Middle frontal gyrus (tissue), 1 donor: ENCODE measurements around the gene FAT1.

Source experiments
- DNase-seq: peaks from one replicate; pipeline ENCODE4 v3.0.0-alpha.2; 2015; ENCODE audit warnings: low spot score; ENCODE audit errors: extremely low spot score

The FAT1 gene

GRCh38 chr4:186619088-186619487 lies 104.6 kb downstream of the FAT1 start:
- DNase-seq = no peak

GRCh38 chr4:186617921-186618320 lies 105.7 kb downstream of the FAT1 start:
- DNase-seq = no peak

- no peak for DNase-seq
Measured at GRCh38 chr4:186607490-186607889, 116.2 kb downstream of the FAT1 start.

GRCh38 chr4:186606591-186606992 lies 117.1 kb downstream of the FAT1 start:
- DNase-seq = no peak

- DNase-seq = no peak
Measured at GRCh38 chr4:186605261-186605865, 118.3 kb downstream of the FAT1 start.

- no peak for DNase-seq
Measured at GRCh38 chr4:186604124-186604807, 119.4 kb downstream of the FAT1 start.

- no peak for DNase-seq
Measured at GRCh38 chr4:186602978-186603377, 120.7 kb downstream of the FAT1 start.

GRCh38 chr4:186599483-186599882 lies 124.2 kb downstream of the FAT1 start:
- no peak for DNase-seq

GRCh38 chr4:186598686-186599085 lies 125.0 kb downstream of the FAT1 start:
- DNase-seq = no peak

GRCh38 chr4:186596850-186597390 lies 126.7 kb downstream of the FAT1 start:
- DNase-seq = no peak

GRCh38 chr4:186596346-186596745 lies 127.3 kb downstream of the FAT1 start:
- no peak for DNase-seq

- no peak for DNase-seq
Measured at GRCh38 chr4:186593587-186593973, 130.1 kb downstream of the FAT1 start.

GRCh38 chr4:186592966-186593586 lies 130.6 kb downstream of the FAT1 start:
- no peak for DNase-seq

GRCh38 chr4:186592445-186592844 lies 131.2 kb downstream of the FAT1 start:
- DNase-seq = no peak

- no peak for DNase-seq
Measured at GRCh38 chr4:186591651-186592050, 132.0 kb downstream of the FAT1 start.

- DNase-seq = no peak
Measured at GRCh38 chr4:186588503-186588902, 135.2 kb downstream of the FAT1 start.

- no peak for DNase-seq
Measured at GRCh38 chr4:186587416-186588018, 136.1 kb downstream of the FAT1 start.

- DNase-seq = no peak
Measured at GRCh38 chr4:186586205-186586604, 137.5 kb downstream of the FAT1 start.

- DNase-seq = no peak
Measured at GRCh38 chr4:186584912-186585311, 138.7 kb downstream of the FAT1 start.

- no peak for DNase-seq
Measured at GRCh38 chr4:186581421-186581820, 142.2 kb downstream of the FAT1 start.

- no peak for DNase-seq
Measured at GRCh38 chr4:186580669-186581068, 143.0 kb downstream of the FAT1 start.
